ENCODE measurements around the gene CAB39L. TPM values are rescaled to one million over a fixed set of nuclear protein-coding genes. Genes with fewer than 3 reads are reported as not detected.

Gene CAB39L
- polyA plus RNA-seq, 1 donor from 2014 or later = 40.3 TPM

DNA sequence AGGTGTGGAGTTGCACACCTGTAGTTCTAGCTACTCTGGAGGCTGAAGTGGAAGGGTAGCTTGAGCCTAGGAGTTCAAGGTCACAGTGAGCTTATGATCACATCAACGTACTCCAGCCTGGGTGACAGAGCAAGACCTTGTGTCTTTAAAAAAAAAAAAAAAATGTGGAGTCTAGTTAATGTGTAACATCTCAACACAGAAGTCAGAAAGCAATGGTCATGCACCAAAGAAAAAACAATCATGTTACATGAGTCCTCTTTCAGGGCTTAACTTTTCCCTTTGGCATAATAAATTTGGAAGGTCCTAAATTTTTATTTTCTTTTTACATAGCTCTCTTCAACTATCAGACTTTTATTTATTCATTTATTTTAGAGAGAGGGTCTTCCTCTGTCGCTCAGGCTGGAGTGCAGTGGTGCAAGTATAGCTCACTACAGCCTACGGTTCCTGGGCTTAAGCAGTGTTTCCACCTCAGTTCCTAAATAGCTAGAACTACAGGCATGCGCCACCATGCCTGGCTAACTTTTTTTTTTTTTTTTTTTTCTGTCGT lies 22.5 kb upstream of the CAB39L start:
- Histone ChIP-seq H4K20me1 (ENCODE audit: insufficient read depth) (no peaks in the 10 kb centered on the region), H3K27me3 (ENCODE audit: insufficient read depth, low read depth, low read length) (no peaks in the 10 kb centered on the region), H3K9me2 (ENCODE audit: insufficient read depth, low read length) (no peaks in the 10 kb centered on the region), H3K9me3 (ENCODE audit: low read length) (no peaks in the 10 kb centered on the region), H3K27ac (ENCODE audit: low read length) (no peak overlapping the region), H3K4me2 (ENCODE audit: low read length) (no peak overlapping the region), H3K79me2 (replicated peaks; ENCODE audit: insufficient read depth, low read length) (no peaks in the 10 kb centered on the region), H3K4me3 (ENCODE audit: low read length) (no peak overlapping the region), H3K36me3 (ENCODE audit: insufficient read depth, low read length) (peaks cover 16% of the 10 kb centered on the region), H3F3A (ENCODE audit: insufficient read depth, low read length, poor library complexity, severe bottlenecking) (no peaks in the 10 kb centered on the region), H3K9ac (ENCODE audit: low read length) (no peak overlapping the region), H2AFZ (ENCODE audit: low read depth, low read length) (no peak overlapping the region)
- TF ChIP-seq TAF1 (IDR thresholded peaks at IDR 0.05; ENCODE audit: low read depth) = no peak
- no peak for TF ChIP-seq MXI1 (conservative IDR thresholded peaks at IDR 0.05; ENCODE audit: poor library complexity, severe bottlenecking)
- TF ChIP-seq EP300 (conservative IDR thresholded peaks at IDR 0.05; ENCODE audit: poor library complexity, severe bottlenecking) = no peak
- TF ChIP-seq, protein P1, sequence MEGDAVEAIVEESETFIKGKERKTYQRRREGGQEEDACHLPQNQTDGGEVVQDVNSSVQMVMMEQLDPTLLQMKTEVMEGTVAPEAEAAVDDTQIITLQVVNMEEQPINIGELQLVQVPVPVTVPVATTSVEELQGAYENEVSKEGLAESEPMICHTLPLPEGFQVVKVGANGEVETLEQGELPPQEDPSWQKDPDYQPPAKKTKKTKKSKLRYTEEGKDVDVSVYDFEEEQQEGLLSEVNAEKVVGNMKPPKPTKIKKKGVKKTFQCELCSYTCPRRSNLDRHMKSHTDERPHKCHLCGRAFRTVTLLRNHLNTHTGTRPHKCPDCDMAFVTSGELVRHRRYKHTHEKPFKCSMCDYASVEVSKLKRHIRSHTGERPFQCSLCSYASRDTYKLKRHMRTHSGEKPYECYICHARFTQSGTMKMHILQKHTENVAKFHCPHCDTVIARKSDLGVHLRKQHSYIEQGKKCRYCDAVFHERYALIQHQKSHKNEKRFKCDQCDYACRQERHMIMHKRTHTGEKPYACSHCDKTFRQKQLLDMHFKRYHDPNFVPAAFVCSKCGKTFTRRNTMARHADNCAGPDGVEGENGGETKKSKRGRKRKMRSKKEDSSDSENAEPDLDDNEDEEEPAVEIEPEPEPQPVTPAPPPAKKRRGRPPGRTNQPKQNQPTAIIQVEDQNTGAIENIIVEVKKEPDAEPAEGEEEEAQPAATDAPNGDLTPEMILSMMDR (IDR thresholded peaks at IDR 0.05; ENCODE audit: poor library complexity, severe bottlenecking) = no peak

- Histone ChIP-seq H3K9me3 (ENCODE audit: low read length) (no peaks in the 10 kb centered on the region), H3K4me3 (ENCODE audit: low read length) (no peak overlapping the region), H4K20me1 (ENCODE audit: insufficient read depth) (no peaks in the 10 kb centered on the region), H2AFZ (ENCODE audit: low read depth, low read length) (no peak overlapping the region), H3K79me2 (replicated peaks; ENCODE audit: insufficient read depth, low read length) (no peaks in the 10 kb centered on the region), H3K4me2 (ENCODE audit: low read length) (no peak overlapping the region), H3F3A (ENCODE audit: insufficient read depth, low read length, poor library complexity, severe bottlenecking) (no peaks in the 10 kb centered on the region), H3K27me3 (ENCODE audit: insufficient read depth, low read depth, low read length) (no peaks in the 10 kb centered on the region), H3K9me2 (ENCODE audit: insufficient read depth, low read length) (no peaks in the 10 kb centered on the region), H3K36me3 (ENCODE audit: insufficient read depth, low read length) (peaks cover 16% of the 10 kb centered on the region), H3K27ac (ENCODE audit: low read length) (no peak overlapping the region), H3K9ac (ENCODE audit: low read length) (no peak overlapping the region)
- TF ChIP-seq EZH2 (IDR thresholded peaks at IDR 0.05; ENCODE audit: borderline replicate concordance, insufficient read depth, low read length, poor library complexity, severe bottlenecking) (no peak), MXI1 (conservative IDR thresholded peaks at IDR 0.05; ENCODE audit: poor library complexity, severe bottlenecking) (no peak), RAD21 (conservative IDR thresholded peaks at IDR 0.05) (no peak), POLR2AphosphoS5 (IDR thresholded peaks at IDR 0.05) (no peak), SMC3 (conservative IDR thresholded peaks at IDR 0.05; ENCODE audit: poor library complexity) (no peak), REST (IDR thresholded peaks at IDR 0.05; ENCODE audit: borderline replicate concordance) (no peak), EP300 (conservative IDR thresholded peaks at IDR 0.05; ENCODE audit: poor library complexity, severe bottlenecking) (no peak), TAF1 (IDR thresholded peaks at IDR 0.05; ENCODE audit: low read depth) (no peak)
- TF ChIP-seq, protein P1 (IDR thresholded peaks at IDR 0.05; ENCODE audit: poor library complexity, severe bottlenecking) = no peak
Measured at GRCh38 chr13:49464621-49465325, 20.9 kb upstream of the CAB39L start.
